Stimulated activated naive B cell treated with anti-CD40 and anti-IgM and Interleukin-4, amounts not matched to agents 10 μg/mL and 1 μg/mL and 100 μg/mL, for 72 hours (primary cell): ENCODE data around the gene KLHL15.
"Not testable (repeated sequence)": the region's sequence is repeated elsewhere in the genome, so short reads cannot be mapped to it uniquely, and the experiment has no call there.

Experiments used
- ATAC-seq, 2 donors: fragments of 150-1000 bp; cut with Tn5 transposase; replicated peaks; 2 replicates each; pipeline ENCODE4 v1.10.0; 2021; ENCODE audit warnings: moderate library complexity in 1 of 2
- DNase-seq: peaks from one replicate; pipeline ENCODE4 v3.0.0; 2021
- H3K27ac Mint-ChIP-seq: one replicate; pipeline ENCODE4 v1.8.0; 2022; ENCODE audit warnings: mild to moderate bottlenecking, mixed read lengths
- H3K27me3 Mint-ChIP-seq, 2 donors: one replicate each; pipeline ENCODE4 v1.8.0; 2022; ENCODE audit warnings: mixed read lengths in 2 of 2
- H3K36me3 Mint-ChIP-seq, 2 donors: one replicate each; pipeline ENCODE4 v1.8.0; 2022; ENCODE audit warnings: mixed read lengths in 2 of 2, mild to moderate bottlenecking in 1 of 2
- H3K4me1 Mint-ChIP-seq, 2 donors: one replicate each; pipeline ENCODE4 v1.8.0; 2022; ENCODE audit warnings: mixed read lengths in 2 of 2, mild to moderate bottlenecking in 1 of 2
- H3K4me3 Mint-ChIP-seq, 2 donors: one replicate each; pipeline ENCODE4 v1.8.0; 2022; ENCODE audit warnings: mild to moderate bottlenecking in 2 of 2, mixed read lengths in 2 of 2, moderate library complexity in 1 of 2
- H3K9me3 Mint-ChIP-seq, 2 donors: one replicate each; pipeline ENCODE4 v1.8.0; 2022; ENCODE audit warnings: mixed read lengths in 2 of 2, mild to moderate bottlenecking in 1 of 2

The KLHL15 gene

DNA sequence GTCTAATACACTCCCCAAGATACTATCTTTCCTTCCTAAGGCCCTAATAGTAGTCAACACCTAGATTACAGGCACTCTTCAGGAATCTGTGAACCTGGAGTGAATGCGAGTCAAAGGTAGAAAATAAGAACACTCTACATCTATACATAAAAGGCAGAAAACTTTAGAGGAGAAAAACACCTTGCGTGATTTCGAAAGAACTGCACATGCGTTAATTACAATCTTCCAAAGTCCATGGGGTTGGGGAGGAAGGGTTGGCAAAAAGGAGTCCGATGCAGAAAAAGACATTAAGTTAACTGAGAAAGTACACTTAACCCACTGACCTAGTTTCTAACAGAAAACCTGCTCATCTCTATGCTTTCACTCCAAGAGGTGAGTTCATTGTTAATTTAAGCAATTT is 27.3 kb downstream of the KLHL15 start:
- Mint-ChIP-seq H3K9me3 (no peaks in the 10 kb centered on the region), H3K27ac (no peak overlapping the region), H3K4me3 (no peak overlapping the region), H3K27me3 (no peaks in the 10 kb centered on the region), H3K4me1 (peaks cover 0 to 5% of the 10 kb centered on the region in 2 donors), H3K36me3 (peaks cover 0 to 4% of the 10 kb centered on the region in 2 donors)
- DNase-seq (no peak), ATAC-seq (no peak)

DNA sequence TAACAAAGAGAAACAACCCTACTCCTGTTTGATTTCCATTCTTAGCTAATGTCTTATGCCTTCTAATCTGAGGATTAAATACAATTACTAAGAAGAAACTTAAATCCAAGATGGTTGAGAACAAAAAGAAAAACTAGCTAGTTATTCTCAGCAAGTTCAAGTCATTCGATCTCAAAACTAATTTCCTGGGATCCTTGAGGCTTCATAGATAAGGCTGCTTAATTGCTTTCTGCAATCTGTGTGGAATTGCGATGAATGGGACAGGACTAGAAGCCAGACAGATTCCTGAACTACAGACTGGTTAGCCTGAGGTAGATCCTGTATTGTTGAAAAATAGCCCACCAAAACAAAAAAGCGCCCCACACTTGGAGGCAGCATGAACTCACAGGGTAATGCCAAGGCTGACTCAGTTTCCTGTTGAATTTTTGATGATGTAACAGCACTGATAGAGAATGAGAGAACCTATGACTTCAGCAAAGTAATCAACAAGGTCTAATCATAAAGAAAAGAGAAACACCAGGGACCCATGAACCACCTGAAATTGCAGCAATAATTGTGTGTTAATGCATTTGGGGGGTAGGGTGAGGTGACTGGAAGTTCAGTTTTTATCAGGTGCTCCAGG is 33.9 kb downstream of the KLHL15 start:
- Mint-ChIP-seq H3K9me3 (no peaks in the 10 kb centered on the region), H3K4me3 (no peak overlapping the region), H3K36me3 (peaks cover 12 to 15% of the 10 kb centered on the region in 2 donors), H3K4me1 (peaks cover 2 to 6% of the 10 kb centered on the region in 2 donors), H3K27me3 (peaks cover 0 to 10% of the 10 kb centered on the region in 2 donors), H3K27ac (no peak overlapping the region)
- ATAC-seq (no peak), DNase-seq (no peak)

- H3K27ac Mint-ChIP-seq: no peak overlapping the region
- H3K36me3 Mint-ChIP-seq: peaks cover 12 to 18% of the 10 kb centered on the region in 2 donors
- ATAC-seq (no peak), DNase-seq (no peak)
- H3K4me3 Mint-ChIP-seq: no peak overlapping the region
- peaks cover 2 to 6% of the 10 kb centered on the region in 2 donors for H3K4me1 Mint-ChIP-seq
- H3K9me3 Mint-ChIP-seq: no peaks in the 10 kb centered on the region
- H3K27me3 Mint-ChIP-seq: peaks cover 0 to 11% of the 10 kb centered on the region in 2 donors
Observed at GRCh38 chrX:23992431-23992830, 34.6 kb downstream of the KLHL15 start.

DNA sequence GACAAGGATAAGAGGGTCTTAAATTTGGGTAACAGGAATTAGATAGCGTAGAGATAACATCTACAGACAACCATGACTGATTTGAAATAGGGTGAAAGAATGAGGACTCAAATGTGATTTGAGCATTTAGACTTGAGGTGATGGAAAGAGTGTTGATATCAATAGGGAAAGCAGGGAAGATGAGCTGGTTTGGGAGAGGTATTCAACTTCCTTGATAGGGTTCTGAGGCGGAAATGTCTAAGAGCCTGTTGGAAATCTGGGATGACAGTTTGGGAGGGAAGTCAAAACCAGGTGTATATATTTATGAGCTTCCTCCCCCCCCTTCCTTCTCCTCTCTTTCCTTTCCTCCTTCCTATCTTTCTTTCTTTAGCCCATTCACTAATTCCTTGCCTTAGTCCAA is 36.5 kb downstream of the KLHL15 start:
- no peak for ATAC-seq
- H3K4me3 Mint-ChIP-seq: no peak overlapping the region
- peaks cover 2 to 6% of the 10 kb centered on the region in 2 donors for H3K4me1 Mint-ChIP-seq
- peaks cover 14 to 18% of the 10 kb centered on the region in 2 donors for H3K36me3 Mint-ChIP-seq
- H3K27me3 Mint-ChIP-seq: peaks cover 0 to 11% of the 10 kb centered on the region in 2 donors
- DNase-seq: no peak
- no peak overlapping the region for H3K27ac Mint-ChIP-seq
- no peaks in the 10 kb centered on the region for H3K9me3 Mint-ChIP-seq

DNA sequence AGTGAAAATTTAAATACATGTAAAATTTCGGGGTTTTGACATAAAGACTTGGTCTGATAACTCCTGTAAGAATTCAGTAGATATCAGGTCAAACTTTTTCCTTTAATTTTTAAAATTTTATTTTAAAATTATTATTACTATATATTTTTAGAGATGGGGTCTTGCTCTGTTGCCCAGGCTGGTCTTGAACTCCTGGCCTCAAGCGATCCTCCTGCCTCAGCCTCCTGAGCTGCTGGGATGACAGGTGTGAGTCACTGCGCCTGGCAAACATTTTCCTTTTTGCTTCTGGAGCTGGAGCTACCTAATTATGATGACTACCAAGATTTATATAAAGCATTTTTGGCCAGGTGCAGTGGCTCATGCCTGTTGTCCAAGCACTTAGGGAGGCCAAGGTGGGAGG is 37.3 kb downstream of the KLHL15 start:
- H3K9me3 Mint-ChIP-seq: no peaks in the 10 kb centered on the region
- no peak for ATAC-seq
- H3K36me3 Mint-ChIP-seq: peaks cover 14 to 18% of the 10 kb centered on the region in 2 donors
- H3K27me3 Mint-ChIP-seq: peaks cover 0 to 11% of the 10 kb centered on the region in 2 donors
- H3K4me1 Mint-ChIP-seq: peaks cover 2 to 6% of the 10 kb centered on the region in 2 donors
- H3K4me3 Mint-ChIP-seq: no peak overlapping the region
- no peak overlapping the region for H3K27ac Mint-ChIP-seq
- DNase-seq: no peak

DNA sequence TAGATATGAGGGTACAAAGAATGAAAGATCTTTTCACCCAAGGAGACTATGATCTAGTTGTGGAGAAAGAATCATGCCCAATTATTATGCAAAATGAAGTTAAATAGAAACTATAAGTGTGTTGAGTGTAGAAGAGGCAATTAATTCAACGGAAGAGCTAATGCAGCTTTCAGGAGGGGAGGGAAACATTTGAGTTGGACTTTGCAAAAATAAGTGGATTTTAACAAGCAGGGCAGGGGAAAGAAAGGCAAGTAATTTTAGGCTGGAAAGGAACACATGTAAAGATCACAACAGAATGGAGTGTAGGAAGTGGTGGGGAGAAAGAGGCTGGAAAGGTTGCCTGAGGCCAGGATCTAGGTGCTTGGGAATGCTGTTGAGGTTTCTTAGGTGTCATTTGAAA is 44.1 kb downstream of the KLHL15 start:
- ATAC-seq (no peak), DNase-seq (no peak)
- Mint-ChIP-seq H3K27me3 (peaks cover 0 to 5% of the 10 kb centered on the region in 2 donors), H3K4me1 (no peaks in the 10 kb centered on the region), H3K9me3 (no peaks in the 10 kb centered on the region), H3K4me3 (no peak overlapping the region), H3K36me3 (peaks cover 5% of the 10 kb centered on the region in 2 donors), H3K27ac (no peak overlapping the region)

DNA sequence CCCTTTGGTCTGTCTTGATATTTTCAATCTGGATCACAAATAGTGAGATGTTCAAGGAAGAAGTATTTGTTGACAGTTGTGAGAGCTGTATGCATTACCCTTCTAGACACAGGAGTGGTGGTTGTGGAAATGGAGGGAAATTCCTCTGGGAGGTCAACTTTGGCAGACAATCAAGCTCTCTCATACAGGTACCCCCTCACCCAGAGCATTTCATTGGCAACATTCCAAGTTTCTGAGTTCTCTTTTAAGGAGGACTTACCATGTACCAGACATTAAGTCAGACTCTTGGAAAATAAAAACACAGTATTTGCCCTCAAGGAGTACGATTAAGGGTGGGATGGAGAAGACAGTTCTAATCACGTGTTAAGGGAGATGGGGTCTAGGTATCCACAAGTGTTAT is 45.3 kb downstream of the KLHL15 start:
- ATAC-seq (no peak), DNase-seq (no peak)
- Mint-ChIP-seq H3K4me1 (no peaks in the 10 kb centered on the region), H3K27me3 (peaks cover 0 to 9% of the 10 kb centered on the region in 2 donors), H3K36me3 (peaks cover 4 to 5% of the 10 kb centered on the region in 2 donors), H3K4me3 (no peak overlapping the region), H3K27ac (no peak overlapping the region), H3K9me3 (no peaks in the 10 kb centered on the region)

- Mint-ChIP-seq H3K27ac (no peak overlapping the region), H3K4me1 (no peaks in the 10 kb centered on the region), H3K27me3 (peaks cover 0 to 9% of the 10 kb centered on the region in 2 donors), H3K36me3 (peaks cover 4 to 5% of the 10 kb centered on the region in 2 donors), H3K9me3 (no peaks in the 10 kb centered on the region), H3K4me3 (no peak overlapping the region)
- ATAC-seq (no peak), DNase-seq (no peak)
Observed at GRCh38 chrX:23981222-23981621, 45.8 kb downstream of the KLHL15 start.

GRCh38 chrX:23980011-23980441 is 47.0 kb downstream of the KLHL15 start:
- Mint-ChIP-seq H3K9me3 (no peaks in the 10 kb centered on the region), H3K36me3 (peaks cover 3 to 4% of the 10 kb centered on the region in 2 donors), H3K27ac (no peak overlapping the region), H3K4me1 (no peaks in the 10 kb centered on the region), H3K27me3 (peaks cover 0 to 9% of the 10 kb centered on the region in 2 donors), H3K4me3 (no peak overlapping the region)
- DNase-seq: no peak
- no peak for ATAC-seq

- Mint-ChIP-seq H3K27ac (no peak overlapping the region), H3K9me3 (no peaks in the 10 kb centered on the region), H3K36me3 (peaks cover 3 to 4% of the 10 kb centered on the region in 2 donors), H3K4me3 (no peak overlapping the region), H3K4me1 (no peaks in the 10 kb centered on the region), H3K27me3 (peaks cover 0 to 9% of the 10 kb centered on the region in 2 donors)
- ATAC-seq (no peak), DNase-seq (no peak)
Observed at GRCh38 chrX:23978491-23978890, 48.5 kb downstream of the KLHL15 start.

- not testable (repeated sequence) for H3K9me3 Mint-ChIP-seq
Observed at GRCh38 chrX:23965630-23966029, 61.4 kb downstream of the KLHL15 start.

GRCh38 chrX:23964191-23964590 is 62.8 kb downstream of the KLHL15 start:
- ATAC-seq (no peak), DNase-seq (no peak)
- Mint-ChIP-seq H3K4me3 (no peak overlapping the region), H3K4me1 (no peaks in the 10 kb centered on the region), H3K27ac (no peak overlapping the region), H3K36me3 (no peaks in the 10 kb centered on the region), H3K9me3 (no peaks in the 10 kb centered on the region), H3K27me3 (peaks cover 0 to 4% of the 10 kb centered on the region in 2 donors)

More at GRCh38 chrX:23965630-23966029, 61.4 kb downstream of the KLHL15 start:
- not testable (repeated sequence) for ATAC-seq, H3K36me3 Mint-ChIP-seq, DNase-seq, H3K27ac Mint-ChIP-seq, H3K27me3 Mint-ChIP-seq, H3K4me3 Mint-ChIP-seq, H3K4me1 Mint-ChIP-seq

- H3K9me3 Mint-ChIP-seq: no peaks in the 10 kb centered on the region
- ATAC-seq (no peak), DNase-seq (no peak)
- no peaks in the 10 kb centered on the region for H3K36me3 Mint-ChIP-seq
- H3K4me1 Mint-ChIP-seq: no peaks in the 10 kb centered on the region
- no peak overlapping the region for H3K4me3 Mint-ChIP-seq
- H3K27me3 Mint-ChIP-seq: no peaks in the 10 kb centered on the region
- no peak overlapping the region for H3K27ac Mint-ChIP-seq
Observed at GRCh38 chrX:23959781-23960180, 67.2 kb downstream of the KLHL15 start.

- H3K27ac Mint-ChIP-seq: no peak overlapping the region
- H3K27me3 Mint-ChIP-seq: no peaks in the 10 kb centered on the region
Observed at GRCh38 chrX:23954396-23954795, 72.6 kb downstream of the KLHL15 start.

GRCh38 chrX:23953908-23954269 is 73.1 kb downstream of the KLHL15 start:
- Mint-ChIP-seq H3K27ac (no peak overlapping the region), H3K27me3 (no peaks in the 10 kb centered on the region), H3K4me1 (peaks cover 4 to 9% of the 10 kb centered on the region in 2 donors), H3K4me3 (no peak overlapping the region), H3K9me3 (no peaks in the 10 kb centered on the region), H3K36me3 (no peaks in the 10 kb centered on the region)
- ATAC-seq (no peak), DNase-seq (no peak)

More at GRCh38 chrX:23954396-23954795, 72.6 kb downstream of the KLHL15 start:
- Mint-ChIP-seq H3K4me1 (peaks cover 4 to 9% of the 10 kb centered on the region in 2 donors), H3K4me3 (no peak overlapping the region), H3K9me3 (no peaks in the 10 kb centered on the region), H3K36me3 (no peaks in the 10 kb centered on the region)
- DNase-seq (no peak), ATAC-seq (no peak)
